Muscle layer of duodenum (tissue), 2 donors: ENCODE results near the gene COPG1.

Source experiments
- H3K27ac ChIP-seq: one replicate; pipeline ENCODE4 v1.7.0; 2013; ENCODE audit warnings: mild to moderate bottlenecking, low read length
- H3K27me3 ChIP-seq: one replicate; pipeline ENCODE4 v1.7.0; 2013; ENCODE audit warnings: low read depth, mild to moderate bottlenecking, control low read depth, low read length
- H3K36me3 ChIP-seq, 2 donors: one replicate each; pipeline ENCODE4 v1.7.0; 2013; ENCODE audit warnings: low read length in 2 of 2, control low read depth in 1 of 2, mild to moderate bottlenecking in 1 of 2; ENCODE audit not compliant: insufficient read depth in 2 of 2, control insufficient read depth in 1 of 2
- H3K4me1 ChIP-seq, 2 donors: one replicate each; pipeline ENCODE4 v1.7.0; 2013; ENCODE audit warnings: low read length in 2 of 2, mild to moderate bottlenecking in 2 of 2, control low read depth in 1 of 2, moderate library complexity in 1 of 2; ENCODE audit not compliant: insufficient read depth in 2 of 2, control insufficient read depth in 1 of 2
- H3K4me3 ChIP-seq, 2 donors: one replicate each; pipeline ENCODE4 v1.7.0; 2013; ENCODE audit warnings: low read length in 2 of 2, low read depth in 1 of 2, mild to moderate bottlenecking in 1 of 2
- H3K9me3 ChIP-seq, 2 donors: one replicate each; pipeline ENCODE4 v1.7.0; 2013; ENCODE audit warnings: low read length in 2 of 2, control low read depth in 1 of 2, mild to moderate bottlenecking in 1 of 2; ENCODE audit not compliant: control insufficient read depth in 1 of 2
- donor health status: healthy.

The COPG1 gene

DNA sequence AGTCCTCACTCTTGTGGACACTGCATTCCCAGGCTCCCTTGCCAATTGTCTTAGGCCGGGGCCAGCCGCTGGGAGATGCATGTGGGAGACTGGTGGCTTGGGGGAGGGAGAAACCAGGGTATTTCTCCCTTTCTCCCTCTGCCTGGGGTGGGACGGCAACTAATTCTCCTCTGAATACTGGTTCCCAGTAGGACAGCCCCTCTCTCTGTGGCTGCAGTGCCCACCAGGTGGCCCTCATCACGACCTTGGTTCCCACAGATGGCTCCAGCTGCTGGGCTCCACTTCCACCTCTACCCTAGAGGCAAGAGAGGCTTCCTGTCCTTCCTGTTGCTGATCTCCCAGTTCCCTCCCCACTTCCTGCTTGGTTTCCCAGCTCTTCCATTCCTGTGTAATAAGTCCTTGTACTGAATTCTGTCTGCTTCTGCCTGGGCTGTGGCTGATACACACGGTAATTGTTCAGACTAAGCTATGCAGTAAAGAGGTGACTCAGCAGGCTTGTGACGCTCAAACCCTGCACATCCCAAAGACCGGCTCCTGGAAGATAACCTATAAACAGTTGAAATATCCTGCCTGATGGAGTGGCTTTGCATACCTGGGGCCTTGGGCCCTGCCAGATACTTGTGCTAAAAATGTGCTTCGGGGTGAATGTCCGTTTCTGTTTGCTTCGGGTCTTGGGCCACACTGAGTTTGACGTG lies 20.4 kb upstream of the COPG1 start:
- H3K27ac ChIP-seq, result peak overlapping the region; percentile 51
- H3K36me3 ChIP-seq, result no peaks in the 10 kb centered on the region
- peaks cover 7 to 37% of the 10 kb centered on the region in 2 donors for H3K4me1 ChIP-seq
- H3K27me3 ChIP-seq, result no peaks in the 10 kb centered on the region
- H3K4me3 ChIP-seq, result no peak overlapping the region
- no peaks in the 10 kb centered on the region for H3K9me3 ChIP-seq

- H3K27me3 ChIP-seq, result no peaks in the 10 kb centered on the region
- H3K36me3 ChIP-seq, result no peaks in the 10 kb centered on the region
- H3K4me1 ChIP-seq, result peaks cover 3 to 31% of the 10 kb centered on the region in 2 donors
- H3K27ac ChIP-seq, result no peak overlapping the region
- no peak overlapping the region for H3K4me3 ChIP-seq
- no peaks in the 10 kb centered on the region for H3K9me3 ChIP-seq
These were observed 18.9 kb upstream of the COPG1 start for GRCh38 chr3:129230311-129231019.

GRCh38 chr3:129231331-129232119 lies 17.9 kb upstream of the COPG1 start:
- Histone ChIP-seq H3K27ac (no peak overlapping the region), H3K36me3 (no peaks in the 10 kb centered on the region), H3K27me3 (no peaks in the 10 kb centered on the region), H3K4me1 (peaks cover 0 to 24% of the 10 kb centered on the region in 2 donors), H3K9me3 (no peaks in the 10 kb centered on the region), H3K4me3 (no peak overlapping the region)

DNA sequence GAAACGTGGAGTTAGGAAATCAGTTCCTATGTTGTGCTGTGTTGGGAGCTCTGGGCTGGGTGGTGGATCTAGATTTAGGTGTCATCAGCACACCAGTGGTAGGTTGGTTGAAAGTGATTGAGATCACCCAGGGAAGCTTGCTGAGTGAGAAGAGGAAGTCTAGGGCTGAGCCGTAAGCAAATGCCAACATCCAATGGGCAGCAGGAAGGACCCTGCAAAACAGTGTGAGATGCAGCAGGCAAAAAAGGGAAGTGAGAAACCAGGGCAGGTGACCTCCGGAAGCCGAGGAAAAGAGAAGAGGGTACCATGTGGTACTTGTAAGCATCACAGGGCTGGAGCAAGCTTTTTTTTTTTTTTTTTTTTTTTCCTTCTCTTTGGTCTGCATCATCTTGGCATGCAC lies 15.9 kb upstream of the COPG1 start:
- peak overlapping the region; percentile 5 for H3K27ac ChIP-seq
- no peaks in the 10 kb centered on the region for H3K9me3 ChIP-seq
- H3K4me1 ChIP-seq, result peaks cover 0 to 13% of the 10 kb centered on the region in 2 donors
- no peak overlapping the region for H3K4me3 ChIP-seq
- no peaks in the 10 kb centered on the region for H3K27me3 ChIP-seq
- H3K36me3 ChIP-seq, result no peaks in the 10 kb centered on the region

DNA sequence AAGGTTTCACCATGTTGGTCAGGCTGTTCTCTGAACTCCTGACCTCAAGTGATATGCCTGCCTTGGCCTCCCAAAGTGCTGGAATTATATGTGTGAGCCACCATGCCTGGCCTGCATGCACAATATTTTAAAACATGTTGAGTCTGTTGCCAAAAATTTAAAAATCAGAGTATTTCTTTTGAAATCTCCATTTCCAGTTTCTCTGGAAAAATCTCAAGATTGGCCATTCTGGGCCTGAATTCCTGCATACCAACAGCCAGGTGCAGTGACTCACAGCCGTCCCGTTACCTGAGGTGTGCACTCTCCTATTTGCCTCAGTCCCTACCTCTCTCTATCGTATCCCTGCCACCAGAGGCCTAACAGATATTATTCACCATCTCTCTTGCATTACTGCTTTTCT lies 15.0 kb upstream of the COPG1 start:
- Histone ChIP-seq H3K4me3 (no peak overlapping the region), H3K27ac (no peak overlapping the region), H3K27me3 (no peaks in the 10 kb centered on the region), H3K4me1 (peaks cover 0 to 4% of the 10 kb centered on the region in 2 donors), H3K9me3 (no peaks in the 10 kb centered on the region), H3K36me3 (no peaks in the 10 kb centered on the region)

DNA sequence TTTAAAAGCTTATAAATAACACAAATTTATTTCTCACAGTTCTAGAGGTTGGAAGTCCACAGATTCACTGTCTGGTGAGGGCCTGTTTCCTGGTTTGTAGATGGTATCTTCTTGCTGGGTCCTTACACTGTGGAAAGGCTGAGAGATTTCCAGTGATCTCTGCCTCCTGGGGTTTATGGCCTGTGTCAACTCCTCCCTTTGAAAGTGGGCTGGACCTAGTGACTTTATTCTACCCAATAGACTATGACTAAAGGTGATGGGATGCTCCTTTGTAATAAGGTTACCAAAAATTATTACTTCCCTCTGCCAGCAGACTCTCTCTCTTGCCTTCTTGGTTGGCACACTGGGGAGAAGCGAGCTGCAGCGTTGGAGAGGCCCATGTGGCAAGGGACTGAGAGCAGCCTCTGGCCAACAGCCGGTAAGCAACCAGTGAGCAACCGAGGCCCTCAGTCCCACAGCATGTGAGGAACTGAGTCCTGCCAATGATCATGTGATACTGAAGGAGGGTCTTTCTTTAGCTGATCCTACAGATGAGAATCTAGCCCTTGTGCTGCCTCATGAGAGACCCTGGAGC lies 14.0 kb upstream of the COPG1 start:
- H3K4me1 ChIP-seq, result no peaks in the 10 kb centered on the region
- H3K4me3 ChIP-seq, result no peak overlapping the region
- no peaks in the 10 kb centered on the region for H3K36me3 ChIP-seq
- no peaks in the 10 kb centered on the region for H3K9me3 ChIP-seq
- H3K27ac ChIP-seq, result no peak overlapping the region
- H3K27me3 ChIP-seq, result no peaks in the 10 kb centered on the region

DNA sequence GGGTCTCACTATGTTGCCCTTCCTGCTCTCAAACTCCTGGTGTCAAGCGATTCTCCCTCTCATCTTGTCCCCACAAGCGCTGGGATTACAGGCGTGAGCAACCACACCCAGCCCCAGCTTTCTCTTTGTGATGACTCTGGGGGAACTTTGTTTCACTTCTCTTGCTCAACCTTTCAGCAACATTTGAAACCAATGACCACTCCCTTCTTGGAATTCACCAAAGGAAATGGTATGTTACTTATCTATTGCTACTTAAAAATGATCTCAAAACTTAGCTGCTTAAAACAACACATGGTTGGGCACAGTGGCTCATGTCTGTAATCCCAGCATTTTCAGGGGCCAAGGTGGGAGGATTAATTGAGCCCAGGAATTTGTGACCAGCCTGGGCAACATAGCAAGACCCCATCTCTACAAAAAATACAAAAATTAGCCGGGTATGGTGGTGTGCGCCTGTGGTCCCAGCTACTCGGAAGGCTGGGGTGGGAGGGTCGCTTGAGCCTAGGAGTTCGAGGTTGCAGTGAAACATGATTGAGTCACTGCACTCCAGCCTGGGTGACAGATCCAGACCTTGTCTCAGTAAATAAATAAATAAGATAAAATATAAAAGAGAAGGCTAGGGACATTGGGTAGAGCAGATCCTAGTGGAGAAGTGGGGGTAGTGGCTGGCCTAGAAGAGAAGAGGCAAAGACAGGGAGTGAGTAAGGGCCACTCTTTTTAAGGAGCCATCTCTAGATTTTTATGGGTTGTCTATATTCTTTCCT lies 10.3 kb upstream of the COPG1 start:
- Histone ChIP-seq H3K27me3 (no peaks in the 10 kb centered on the region), H3K9me3 (no peaks in the 10 kb centered on the region), H3K4me1 (no peaks in the 10 kb centered on the region), H3K27ac (peak overlapping the region; percentile 23), H3K36me3 (no peaks in the 10 kb centered on the region), H3K4me3 (no peak overlapping the region)

DNA sequence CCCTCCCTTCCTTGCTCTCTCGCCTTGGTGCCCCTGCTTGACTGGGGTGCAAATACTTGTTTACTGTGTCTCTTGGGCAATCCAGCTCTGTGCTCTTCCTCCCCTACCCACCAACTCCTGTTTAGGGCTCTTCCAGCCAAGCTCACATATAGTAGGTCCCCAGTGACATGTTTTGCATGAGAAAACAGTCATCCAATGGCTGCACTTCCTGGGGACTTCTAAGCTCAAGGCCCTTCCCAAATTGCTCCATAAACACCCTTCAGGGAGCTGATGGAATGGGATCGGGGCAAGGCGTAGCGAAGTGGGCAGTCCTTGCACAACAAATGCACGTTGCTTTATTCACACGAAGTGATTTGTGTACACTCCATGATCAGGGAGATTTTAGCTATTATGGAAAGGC lies 9.4 kb upstream of the COPG1 start:
- no peak overlapping the region for H3K27ac ChIP-seq
- H3K36me3 ChIP-seq, result no peaks in the 10 kb centered on the region
- H3K4me3 ChIP-seq, result no peak overlapping the region
- H3K4me1 ChIP-seq, result no peaks in the 10 kb centered on the region
- no peaks in the 10 kb centered on the region for H3K9me3 ChIP-seq
- H3K27me3 ChIP-seq, result no peaks in the 10 kb centered on the region

DNA sequence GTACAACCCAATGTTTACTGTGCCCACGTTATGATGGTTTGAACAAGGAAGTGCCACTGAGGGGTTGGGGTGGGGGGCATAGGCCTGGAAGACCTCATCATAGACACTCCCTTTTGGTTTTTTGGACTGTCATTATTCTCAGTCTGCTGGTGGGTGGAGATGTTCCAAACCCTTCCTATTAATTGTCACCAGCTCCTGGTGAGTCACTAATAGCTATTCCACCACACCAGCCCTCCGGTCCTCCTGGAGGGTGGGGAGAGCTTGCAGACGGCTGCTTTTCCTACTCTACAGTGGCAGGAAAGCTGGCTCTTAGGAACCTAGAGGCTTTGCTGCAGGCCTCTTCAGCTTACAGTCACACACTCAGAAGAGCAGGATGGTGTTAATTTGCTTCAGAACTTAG lies 9.0 kb upstream of the COPG1 start:
- no peaks in the 10 kb centered on the region for H3K9me3 ChIP-seq
- no peak overlapping the region for H3K4me3 ChIP-seq
- H3K4me1 ChIP-seq, result no peaks in the 10 kb centered on the region
- no peak overlapping the region for H3K27ac ChIP-seq
- no peaks in the 10 kb centered on the region for H3K36me3 ChIP-seq
- H3K27me3 ChIP-seq, result no peaks in the 10 kb centered on the region

- H3K4me3 ChIP-seq, result no peak overlapping the region
- peak overlapping the region; percentile 25 for H3K27ac ChIP-seq
- no peaks in the 10 kb centered on the region for H3K27me3 ChIP-seq
- H3K9me3 ChIP-seq, result no peaks in the 10 kb centered on the region
- H3K36me3 ChIP-seq, result no peaks in the 10 kb centered on the region
- peaks cover 7 to 12% of the 10 kb centered on the region in 2 donors for H3K4me1 ChIP-seq
These were observed 4.3 kb upstream of the COPG1 start for GRCh38 chr3:129245141-129245540.
